Heart left ventricle (tissue), 16 donors: Measurements from ENCODE around the gene TAC4. TPM values are rescaled to one million over a fixed set of nuclear protein-coding genes. Genes with fewer than 3 reads are reported as not detected.

Experiments used
- ATAC-seq, 4 donors: fragments of 200-7000 bp; cut with Tn5 transposase; one replicate each; pipeline ENCODE4 v1.9.1; 2020 to 2022; ENCODE audit warnings: moderate library complexity in 4 of 4, mild to moderate bottlenecking in 3 of 4, moderate number of reproducible peaks in 1 of 4
- DNase-seq, 5 donors: peaks; one replicate each; pipeline ENCODE4 v3.0.0-alpha.2; 2020
- H3K27ac ChIP-seq, 12 donors: fragments of 200-600 bp; sonication (generic) in 4 of 12; one replicate each; pipeline versions ENCODE4 v1.5.0 to v1.8.0; 2016 to 2022; ENCODE audit warnings: mild to moderate bottlenecking in 2 of 12
- H3K27me3 ChIP-seq, 9 donors: fragments of 200-600 bp; sonication (generic) in 2 of 9; one replicate each; pipeline versions ENCODE4 v1.5.1 to v1.8.0; 2016 to 2022; ENCODE audit warnings: mild to moderate bottlenecking in 3 of 9
- H3K36me3 ChIP-seq, 9 donors: fragments of 200-600 bp; sonication (generic) in 2 of 9; one replicate each; pipeline versions ENCODE4 v1.5.0 to v1.8.0; 2018 to 2022; ENCODE audit warnings: mild to moderate bottlenecking in 2 of 9
- H3K4me1 ChIP-seq, 12 donors: fragments of 200-600 bp; sonication (generic) in 4 of 12; one replicate each; pipeline versions ENCODE4 v1.5.0 to v1.8.0; 2016 to 2022; ENCODE audit warnings: mild to moderate bottlenecking in 3 of 12
- H3K4me3 ChIP-seq, 12 donors: fragments of 200-600 bp; sonication (generic) in 4 of 12; one replicate each; pipeline versions ENCODE4 v1.5.0 to v1.8.0; 2017 to 2022; ENCODE audit warnings: mild to moderate bottlenecking in 9 of 12, moderate library complexity in 4 of 12
- H3K9me3 ChIP-seq, 12 donors: fragments of 200-600 bp; sonication (generic) in 4 of 12; one replicate each; pipeline versions ENCODE4 v1.5.0 to v1.8.0; 2016 to 2022; ENCODE audit warnings: mild to moderate bottlenecking in 1 of 12
- CTCF ChIP-seq, 12 donors: fragments of 200-600 bp; sonication (generic) in 4 of 12; IDR thresholded peaks; one replicate each; pipeline versions ENCODE4 v1.5.0 to v1.8.0; 2018 to 2022; ENCODE audit warnings: antibody characterized with exemption in 12 of 12, mild to moderate bottlenecking in 5 of 12
- POLR2A ChIP-seq, 2 donors: fragments of 450-650 bp; IDR thresholded peaks; one replicate each; pipeline ENCODE4 v1.6.1; 2017; ENCODE audit warnings: antibody characterized with exemption in 2 of 2, mild to moderate bottlenecking in 2 of 2, moderate library complexity in 2 of 2
- WGBS, 4 donors: extraction: QIAGEN DNeasy Blood & Tissue Kit in 2 of 4; methylation state at CpG; one replicate each; pipeline versions ENCODE4 v1.1.5 to v1.1.7; 2013 to 2018; 5-methylcytosine and 5-hydroxymethylcytosine counted together
- intact Hi-C, 10 donors: fragments of 100-400 bp; cut with DNase I; formaldehyde crosslinking; loops; one replicate each; pipeline versions ENCODE4 v1.11.1 to v1.14.2; 2022
- polyA plus RNA-seq, 2 donors: library from polyadenylated mRNA; stranded (reverse); fragments of 200-250 nt; gene quantifications; one replicate each; pipeline ENCODE4 v1.2.3, GENCODE V29; 2013
- total RNA-seq, 9 donors: library from RNA; depleted of rRNA in 2 of 9; stranded (reverse); fragments of >200 nt in 2 of 9; fragmentation: NEBNext Ultra II Directional in 3 of 9; extraction: Animal tissue kit (Norgen Biotek cat#: 25700) in 3 of 9; gene quantifications; one replicate each; pipeline versions ENCODE4 v1.1.0 to v1.2.4, GENCODE V29; 2016 to 2023
- donor health status: ischemic (EF 13 %, LVEDD 7.1; RV severe dilation, severe dysfunction).
- donor health status: healthy with polysubstance abuse.
- donor health status: DM: no; HTN: yes; CAD: no.
- donor health status: DM: no; HTN: no; CAD: no.
- donor health status: ischemic (EF 25% LVEDD 6.9; RV normal size, moderate dysfunction).
- donor health status: ischemic (EF 25% LVEDD 5.7; RV mildly dilated, moderate dysfunction).
- donor health status: healthy.
- donor health status: DM: yes; HTN: yes; CAD: no.
- donor health status: ischemic (EF 35%, LVEDD 5.7; RV mildly dilated, moderate dysfunction).
- donor health status: nonischemic (EF 11% LVEDD 7.7; RV severe dilation, severe dysfunction).
- donor health status: DM: yes; HTN: yes; CAD: no.
- donor health status: PGD.
- donor health status: ischemic (EF 29% LVEDD 5.4; RV normal size, mild dysfunction).
- donor health status: nonischemic (EF 23%, LVEDD 6.1; RV moderate dilation, normal function).

TAC4 gene
- total and polyA plus RNA-seq, 11 donors: 0.50 to 2.1 (median 1.3) TPM; not detected in 8

GRCh38 chr17:49835472-49835871 is 12.4 kb downstream of the TAC4 start:
- Histone ChIP-seq H3K4me1 (peaks cover 4 to 57% (median 31%) of the 10 kb centered on the region in 12 donors), H3K27me3 (no peaks in the 10 kb centered on the region), H3K4me3 (no peak overlapping the region), H3K36me3 (peaks cover 0 to 45% (median 34%) of the 10 kb centered on the region in 9 donors), H3K9me3 (no peaks in the 10 kb centered on the region), H3K27ac (peak overlapping the region in 8 of 12 donors; percentile 10 to 67 (median 24))
- ATAC-seq (peak in 1 of 4 donors; percentile 16), DNase-seq (no peak)
- intact Hi-C loops: no loop called here
- 72 to 85% (median 75%) methylated on average over 7 of the region's 7 CpGs for WGBS, 4 donors
- TF ChIP-seq POLR2A (IDR thresholded peaks at IDR 0.05) (no peak), CTCF (IDR thresholded peaks at IDR 0.05) (no peak)

- Histone ChIP-seq H3K4me3 (no peak overlapping the region), H3K36me3 (peaks cover 0 to 57% (median 44%) of the 10 kb centered on the region in 9 donors), H3K9me3 (no peaks in the 10 kb centered on the region), H3K27ac (peak overlapping the region in 1 of 12 donors; percentile 50), H3K27me3 (no peaks in the 10 kb centered on the region), H3K4me1 (peaks cover 4 to 61% (median 35%) of the 10 kb centered on the region in 12 donors)
- intact Hi-C loops: no loop called here
- ATAC-seq (no peak), DNase-seq (no peak)
- TF ChIP-seq CTCF (IDR thresholded peaks at IDR 0.05) (no peak), POLR2A (IDR thresholded peaks at IDR 0.05) (no peak)
- WGBS, 4 donors: 98% methylated on average over 19 of the region's 19 CpGs
These were observed 13.6 kb downstream of the TAC4 start for GRCh38 chr17:49834118-49834743.

- H3K27me3 ChIP-seq: no peaks in the 10 kb centered on the region
- H3K27ac ChIP-seq: peak overlapping the region in 5 of 12 donors; percentile 3 to 50 (median 14)
- peaks cover 4 to 72% (median 37%) of the 10 kb centered on the region in 12 donors for H3K4me1 ChIP-seq
- ATAC-seq (no peak), DNase-seq (no peak)
- H3K36me3 ChIP-seq: peaks cover 0 to 67% (median 51%) of the 10 kb centered on the region in 9 donors
- H3K9me3 ChIP-seq: no peaks in the 10 kb centered on the region
- WGBS, 4 donors: 51 to 54% (median 53%) methylated on average over 7 of the region's 7 CpGs
- H3K4me3 ChIP-seq: no peak overlapping the region
- no peak for TF ChIP-seq POLR2A (IDR thresholded peaks at IDR 0.05)
- no peak for TF ChIP-seq CTCF (IDR thresholded peaks at IDR 0.05)
- intact Hi-C loops: no loop called here
These were observed 14.8 kb downstream of the TAC4 start for GRCh38 chr17:49832840-49833599.

GRCh38 chr17:49830605-49831004 is 17.3 kb downstream of the TAC4 start:
- intact Hi-C loops: no loop called here
- Histone ChIP-seq H3K36me3 (peaks cover 0 to 91% (median 76%) of the 10 kb centered on the region in 9 donors), H3K4me3 (no peak overlapping the region), H3K4me1 (peaks cover 0 to 68% (median 26%) of the 10 kb centered on the region in 12 donors), H3K9me3 (no peaks in the 10 kb centered on the region), H3K27me3 (no peaks in the 10 kb centered on the region), H3K27ac (peak overlapping the region in 1 of 12 donors; percentile 13)
- DNase-seq (no peak), ATAC-seq (no peak)
- WGBS, 4 donors: 50 to 61% (median 57%) methylated on average over 1 of the region's 1 CpG
- no peak for TF ChIP-seq CTCF (IDR thresholded peaks at IDR 0.05)
- TF ChIP-seq POLR2A (IDR thresholded peaks at IDR 0.05): no peak
